OCI-LY3 (cell line): ENCODE data around the gene ANKRD30B.
"Not testable (repeated sequence)": the region's sequence is repeated elsewhere in the genome, so short reads cannot be mapped to it uniquely, and the experiment has no call there.

Experiments
- CTCF ChIP-seq: fragments of 200-600, 300-600 bp; sonication (generic); IDR thresholded peaks from 2 replicates; pipeline ENCODE4 v1.5.1; 2014; ENCODE audit warnings: antibody characterized with exemption, low read length, low read depth
- EZH2phosphoT487 ChIP-seq: fragments of 200-600 bp; shearing (Covaris generic); IDR thresholded peaks from 2 replicates; pipeline ENCODE4 v1.6.1; 2018; ENCODE audit warnings: antibody characterized with exemption, mixed run types, low read depth

GRCh38 chr18:14855634-14856033 is 107.7 kb downstream of the ANKRD30B start:
- not testable (repeated sequence) for TF ChIP-seq CTCF, EZH2phosphoT487
